HuH-7.5 (cell line): ENCODE measurements around the gene EHD4.

Source experiments
- DNase-seq: peaks from one replicate; pipeline ENCODE4 v3.0.0; 2011; ENCODE audit warnings: low spot score

The EHD4 gene

DNA sequence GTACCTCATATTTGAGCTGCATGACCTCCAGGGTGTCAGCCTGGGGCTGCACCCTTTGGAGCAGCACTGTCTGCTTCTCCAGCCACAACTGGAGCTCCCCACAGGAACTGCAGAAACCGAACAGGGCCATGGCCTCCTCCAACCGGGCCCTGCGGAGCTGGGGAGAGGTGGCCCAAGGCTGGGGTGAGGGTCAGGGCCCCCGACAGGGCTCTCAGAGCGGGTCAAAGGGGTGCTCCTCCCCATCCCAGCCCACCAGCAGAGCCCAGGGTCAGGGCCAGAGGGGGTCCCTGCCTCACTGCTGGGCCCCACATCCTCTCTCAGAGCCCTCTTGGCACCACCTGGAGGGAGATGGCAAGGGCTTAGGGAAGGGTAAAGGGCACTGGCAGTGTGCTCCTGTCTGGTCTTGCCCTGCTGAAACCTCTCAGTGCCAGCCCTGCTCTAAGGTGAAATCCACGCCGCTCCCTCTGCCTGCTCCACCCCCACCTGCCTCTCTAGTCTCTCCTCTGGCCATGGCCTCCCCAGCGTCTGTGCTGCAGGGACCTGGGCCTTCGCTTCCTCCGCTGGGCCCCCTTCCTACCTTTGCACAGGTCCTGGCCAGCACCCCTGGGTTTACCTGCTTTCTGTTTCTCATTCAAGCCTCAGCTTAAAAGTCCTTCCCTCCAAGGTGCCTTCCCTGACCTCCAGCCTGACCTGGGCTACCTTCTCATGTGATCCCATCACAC lies 92.0 kb downstream of the EHD4 start:
- no peak for DNase-seq

DNA sequence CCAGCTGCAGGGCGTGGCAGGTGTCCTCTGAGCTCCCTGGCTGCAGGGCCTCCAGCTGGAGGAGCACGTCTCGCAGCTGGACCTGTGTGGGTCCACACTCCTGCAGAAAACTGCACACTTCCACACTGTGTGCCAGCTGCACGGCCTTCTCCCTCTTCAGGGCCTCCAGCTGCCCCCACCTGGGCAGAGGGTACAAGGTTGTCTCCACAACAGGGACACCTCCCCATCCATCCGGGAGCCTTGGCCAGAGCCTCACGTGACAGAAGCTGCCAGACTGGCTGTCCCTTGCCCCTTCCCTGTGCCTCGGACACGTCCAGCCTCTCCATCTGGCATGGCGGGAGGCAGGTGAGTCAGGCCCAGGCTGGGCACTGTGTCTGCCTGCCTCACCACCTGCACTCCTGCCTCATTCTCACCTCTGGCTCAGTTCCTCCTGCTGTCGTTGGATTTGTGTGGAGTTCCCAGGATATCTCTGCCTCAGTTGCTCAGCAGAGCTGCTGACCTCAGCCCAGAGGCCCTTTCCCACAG lies 93.0 kb downstream of the EHD4 start:
- no peak for DNase-seq

DNA sequence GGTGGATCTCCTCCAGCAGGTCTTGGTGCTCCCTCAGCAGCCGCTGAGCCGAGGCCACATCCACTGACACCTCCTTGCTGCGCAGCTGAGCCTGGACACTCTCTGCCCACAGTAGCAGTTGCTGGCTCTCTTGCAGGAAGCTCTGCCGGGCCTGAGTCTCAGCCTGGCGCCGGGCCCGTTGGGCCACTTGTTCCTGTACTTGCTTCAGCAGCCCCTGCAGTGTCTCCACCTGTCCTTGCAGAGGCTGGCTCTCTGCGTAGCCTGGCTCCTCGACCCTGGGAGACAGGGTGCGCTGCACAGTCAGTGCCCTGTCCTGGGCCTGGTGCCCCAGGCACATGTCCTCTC lies 94.0 kb downstream of the EHD4 start:
- DNase-seq: no peak

DNA sequence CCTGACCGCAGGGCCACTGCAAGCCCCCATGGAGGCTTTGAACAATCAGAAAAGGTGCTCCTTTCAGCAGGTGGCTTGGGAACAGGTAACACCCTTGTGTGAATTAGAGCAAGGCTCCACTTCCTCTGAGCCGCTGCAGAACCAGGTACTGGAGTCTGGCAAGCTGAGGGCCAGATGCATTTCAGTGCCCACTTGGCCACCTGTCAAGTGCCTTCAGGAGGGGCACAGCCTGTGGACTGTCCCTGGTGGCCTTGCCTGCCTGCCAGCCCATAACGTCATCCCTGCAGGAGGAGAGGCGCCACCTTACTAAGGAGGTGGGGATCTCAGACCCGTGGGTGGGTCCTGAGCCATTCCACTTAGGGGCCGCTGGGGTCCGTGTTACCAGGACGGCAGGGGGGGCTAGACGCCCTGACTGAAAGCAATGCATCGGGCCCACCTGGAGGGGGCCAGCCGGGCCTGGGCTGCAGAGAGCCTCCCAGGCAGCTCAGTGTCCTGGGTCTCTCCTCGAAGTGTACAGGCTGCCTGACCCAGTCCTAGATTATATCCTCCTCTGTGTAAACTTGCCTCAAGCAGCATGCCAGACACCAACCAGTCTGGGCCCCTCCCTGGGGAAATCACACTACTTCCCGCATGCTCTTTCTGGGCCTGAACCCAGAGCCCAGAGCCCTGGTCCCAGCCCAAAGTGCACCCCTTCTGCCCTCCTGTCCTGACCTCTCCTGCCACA lies 94.6 kb downstream of the EHD4 start:
- no peak for DNase-seq

DNA sequence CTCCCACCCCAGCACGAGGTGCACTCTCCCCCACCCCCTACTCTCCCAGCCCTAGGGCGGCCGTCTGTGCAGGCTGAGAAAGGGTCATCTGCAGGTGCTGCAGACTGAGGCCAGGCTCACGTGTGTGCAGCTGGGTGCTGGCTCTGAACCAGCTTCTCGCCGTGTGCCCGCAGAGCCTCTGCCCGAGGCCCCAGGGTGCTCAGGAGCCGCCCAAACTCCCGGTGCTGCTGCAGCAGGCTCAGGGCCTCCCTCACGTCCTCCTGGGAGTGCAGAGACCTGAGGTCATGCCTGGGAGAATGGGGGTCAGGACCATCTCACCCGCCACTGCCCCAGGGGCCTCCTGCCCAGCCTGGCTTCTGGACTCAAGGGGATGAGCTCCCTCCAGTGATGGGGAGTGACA lies 95.7 kb downstream of the EHD4 start:
- DNase-seq: no peak

DNA sequence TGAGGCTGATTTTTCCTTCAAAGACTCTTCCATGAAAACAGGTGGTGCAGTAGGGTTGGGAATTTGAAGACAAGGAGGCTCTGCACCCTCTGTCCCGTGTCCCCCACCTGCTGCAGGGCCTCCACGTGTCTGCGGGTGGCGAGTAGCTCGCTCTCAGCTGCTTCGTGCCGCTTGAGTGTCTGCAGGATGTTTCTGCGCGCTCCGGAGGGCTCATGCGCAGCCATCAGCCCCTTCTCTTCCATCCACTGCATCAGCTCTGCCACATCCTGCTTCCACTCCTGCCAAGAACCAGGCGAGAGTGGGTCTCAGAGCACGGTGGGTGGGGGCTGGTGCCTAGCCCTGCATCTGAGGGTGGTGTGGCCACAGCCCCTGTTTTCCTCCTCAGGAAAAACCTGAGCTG lies 96.3 kb downstream of the EHD4 start:
- DNase-seq: no peak

DNA sequence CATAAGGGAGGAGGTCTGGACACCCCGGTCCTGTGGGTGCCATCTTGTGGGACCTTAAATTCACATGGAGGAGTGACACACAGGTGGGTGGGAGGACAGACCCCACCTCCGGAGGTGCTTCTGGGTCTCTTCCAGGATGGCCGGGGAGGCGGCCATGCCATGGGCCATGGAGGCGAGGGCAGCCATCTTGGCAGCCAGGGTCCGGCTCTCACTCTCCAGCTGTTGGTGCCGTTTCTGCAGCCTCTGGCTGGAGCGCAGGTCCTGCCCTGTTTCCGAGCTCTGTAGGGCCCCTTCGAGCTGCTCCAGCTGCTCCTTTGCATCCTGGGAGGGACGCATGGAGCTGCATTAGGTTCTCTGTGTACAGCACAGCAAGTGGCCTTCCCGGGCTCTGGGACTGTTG lies 97.6 kb downstream of the EHD4 start:
- DNase-seq: no peak

DNA sequence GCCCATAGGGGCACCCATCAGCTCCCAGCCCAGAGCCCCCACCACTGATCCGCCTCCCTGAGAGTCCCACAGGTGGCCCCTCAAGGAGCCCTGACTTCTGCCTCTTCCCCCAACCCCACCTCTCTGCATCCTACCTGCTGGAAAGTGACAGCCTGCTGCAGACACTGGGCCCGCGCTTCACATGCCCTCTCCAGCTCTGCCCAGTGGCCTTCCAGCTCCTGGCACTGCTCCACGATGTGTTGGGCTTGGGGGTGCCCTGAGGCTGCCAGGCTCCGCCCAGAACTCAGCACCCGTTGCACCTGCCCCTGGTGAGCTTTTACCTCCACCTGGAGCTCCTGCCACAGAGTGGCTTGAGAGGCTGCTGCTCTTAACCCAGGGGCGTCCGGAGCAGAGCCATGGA lies 98.6 kb downstream of the EHD4 start:
- DNase-seq: no peak

DNA sequence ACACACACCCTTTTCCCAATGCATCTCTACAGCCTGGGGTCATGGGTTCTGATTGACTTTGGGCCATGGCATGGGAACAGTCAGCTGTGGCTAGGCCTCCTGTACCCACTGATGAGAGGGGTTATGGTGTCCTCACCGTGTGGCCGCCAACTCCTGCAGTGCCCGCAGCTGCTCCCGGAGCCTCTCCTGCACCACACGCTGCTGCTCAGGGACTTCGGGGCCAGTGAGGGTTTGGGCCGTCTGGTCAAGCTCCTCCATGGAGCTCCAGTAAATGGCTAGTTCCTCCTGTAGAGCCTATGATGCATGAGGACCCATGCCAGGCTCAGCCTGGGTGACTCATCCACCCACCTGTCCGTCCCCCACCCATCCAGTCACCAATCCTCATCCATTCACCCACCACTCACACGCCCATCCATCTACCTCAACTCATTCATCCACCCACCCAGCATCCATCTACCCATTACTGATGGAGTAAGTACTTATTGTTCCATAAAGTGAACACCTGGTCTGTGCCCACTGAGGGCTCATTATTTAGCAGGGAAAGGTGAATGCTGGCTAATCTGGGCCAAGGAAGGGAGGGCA lies 100.1 kb downstream of the EHD4 start:
- DNase-seq: no peak

DNA sequence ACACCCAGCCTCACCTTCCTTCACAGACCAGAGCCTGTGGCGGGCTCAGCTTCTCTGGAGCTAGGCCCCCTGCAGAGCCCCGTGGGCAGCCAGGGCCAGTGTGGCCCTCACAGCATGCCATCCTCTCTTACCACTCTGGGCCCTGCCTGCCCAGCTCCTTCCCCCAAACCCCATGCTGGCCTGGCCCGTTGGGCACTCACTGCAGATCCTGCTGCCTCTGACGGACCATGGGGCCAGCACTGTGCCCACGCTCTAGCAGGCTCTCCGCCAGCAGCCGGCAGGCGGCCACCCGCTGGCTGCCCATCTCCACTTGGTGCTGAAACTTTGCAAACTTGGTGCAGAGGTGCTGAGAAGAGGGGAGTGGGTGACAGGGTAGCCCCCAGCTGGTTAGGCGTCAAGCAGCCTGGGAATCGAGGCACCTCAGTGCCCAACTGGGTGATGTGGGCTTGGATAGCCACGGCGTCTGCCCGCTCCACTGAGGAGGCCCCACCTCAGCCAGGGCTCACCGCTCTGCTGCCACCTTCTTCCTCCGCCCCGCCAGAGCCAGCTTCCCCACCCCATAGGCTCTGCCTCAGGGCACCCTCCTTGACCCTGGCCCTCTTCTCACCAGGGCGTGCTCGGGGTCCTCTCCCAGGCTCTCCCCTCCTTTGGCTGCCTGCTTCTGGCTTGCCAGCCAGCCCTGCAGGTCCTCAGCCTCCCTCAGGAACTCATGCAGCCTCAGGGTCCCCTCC lies 101.0 kb downstream of the EHD4 start:
- DNase-seq: no peak

DNA sequence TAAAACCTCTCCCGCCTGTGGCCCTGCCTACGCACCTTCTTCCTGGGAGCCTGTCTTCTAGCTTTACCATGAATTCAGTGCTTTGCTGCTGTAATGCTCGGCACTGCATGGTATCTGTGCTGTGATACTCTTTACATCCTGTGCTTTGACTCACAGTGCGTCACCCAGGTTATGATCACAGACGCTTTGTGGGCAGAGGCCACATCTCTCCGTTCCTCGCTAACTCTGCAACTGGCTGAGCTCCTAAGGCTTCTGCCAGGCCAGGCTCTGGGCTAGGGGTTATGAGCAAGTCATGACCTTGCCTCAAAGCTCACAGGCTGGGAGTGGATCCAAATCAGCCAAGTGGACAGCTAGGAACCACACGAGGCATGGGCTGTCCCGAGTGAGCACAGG lies 101.7 kb downstream of the EHD4 start:
- no peak for DNase-seq

DNA sequence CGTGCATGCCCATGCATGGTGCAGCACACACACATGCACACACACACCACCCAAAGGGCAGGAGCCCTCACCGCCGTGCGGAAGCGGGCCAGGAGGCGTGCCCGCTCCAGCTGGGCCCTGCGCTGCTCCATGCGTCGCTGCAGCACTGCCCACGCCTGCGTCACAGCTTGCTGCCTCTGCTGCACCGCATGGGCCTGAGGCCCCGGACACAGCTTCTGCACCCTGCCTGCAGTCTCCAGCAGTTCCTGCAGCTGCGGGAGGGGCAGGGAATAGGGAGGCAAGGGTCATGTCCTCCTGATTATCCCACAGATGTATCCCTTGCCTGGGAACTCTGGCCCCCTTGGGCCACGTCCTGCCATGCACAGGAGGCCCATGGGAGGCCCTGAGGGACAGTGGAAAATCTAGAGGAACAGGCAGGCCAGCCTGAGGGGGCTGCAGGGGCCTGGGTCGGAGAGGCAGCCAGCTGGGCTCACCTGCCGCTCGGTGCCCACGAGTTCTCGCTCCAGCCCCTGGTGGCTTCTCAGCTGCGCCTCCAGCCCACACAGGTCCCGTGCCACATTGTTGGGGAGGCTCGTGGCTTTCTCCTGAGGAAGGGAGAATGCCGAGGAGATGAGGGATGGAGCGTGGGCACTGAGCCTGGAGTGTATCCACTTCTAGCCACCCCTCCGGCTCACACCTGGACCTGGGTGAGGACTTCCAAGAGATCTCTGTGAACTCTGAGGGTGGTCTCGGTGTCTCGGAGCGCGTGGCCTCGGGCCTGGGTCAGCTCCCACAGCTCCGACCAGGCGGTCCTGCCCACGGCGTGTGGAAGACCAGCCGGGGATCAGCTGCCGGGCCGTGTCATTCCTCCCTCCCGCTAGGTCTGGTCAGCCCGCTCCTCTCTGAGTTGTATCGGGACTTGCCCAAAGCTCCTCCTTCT lies 102.3 kb downstream of the EHD4 start:
- no peak for DNase-seq

DNA sequence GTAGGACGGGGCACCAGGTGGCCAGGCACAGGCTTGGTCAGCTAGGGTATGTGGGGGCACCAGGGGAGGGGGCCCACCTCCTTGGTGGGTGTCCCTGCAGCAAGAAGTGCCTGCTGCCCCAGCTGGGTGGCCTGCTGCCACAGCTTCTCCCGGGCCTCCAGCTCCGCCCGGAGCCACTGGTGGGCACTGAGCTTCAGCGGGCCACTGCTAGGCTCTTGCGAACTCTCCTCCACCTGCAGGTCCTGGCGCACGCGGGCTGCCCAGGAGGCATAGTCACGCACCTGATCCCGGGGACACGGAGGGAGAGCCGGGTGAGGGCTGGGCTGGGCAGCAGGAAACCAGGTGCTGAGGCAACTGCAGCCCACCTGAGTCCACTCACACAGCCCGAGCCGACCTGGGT lies 104.0 kb downstream of the EHD4 start:
- DNase-seq: no peak

DNA sequence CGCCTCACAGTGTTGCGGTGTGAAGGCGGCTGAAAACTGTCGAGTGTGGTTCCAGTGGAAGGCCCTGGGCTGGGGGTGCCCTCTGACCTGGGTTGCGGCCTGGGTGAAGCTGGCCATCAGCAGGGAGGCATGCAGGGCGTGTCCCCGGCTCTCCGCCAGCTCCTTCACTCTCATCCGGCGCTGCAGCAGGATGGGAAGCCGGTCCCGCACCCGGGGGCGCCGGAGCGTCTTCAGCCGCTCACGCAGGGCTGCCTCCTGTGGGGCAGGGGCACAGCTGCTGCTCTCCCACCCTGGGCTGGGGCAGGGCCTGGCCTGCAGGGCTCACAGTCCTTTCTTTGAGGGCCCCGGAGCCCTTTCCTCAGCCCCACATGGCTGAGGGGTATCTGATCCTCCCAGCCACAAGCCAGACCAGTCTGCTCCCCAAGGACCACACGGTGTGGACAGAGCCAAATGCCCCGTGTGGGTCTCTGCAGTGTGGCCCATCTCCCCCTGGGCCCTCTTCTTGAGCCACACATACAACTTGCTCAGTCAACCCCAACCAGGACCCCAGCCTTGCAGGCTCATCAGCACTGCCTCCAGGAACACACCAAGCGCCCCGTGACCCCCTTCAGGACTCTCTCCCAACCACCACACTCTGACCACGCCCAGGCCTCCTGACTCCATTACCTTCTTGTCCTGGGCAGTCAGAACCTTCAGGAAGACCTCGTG lies 105.3 kb downstream of the EHD4 start:
- DNase-seq: no peak

DNA sequence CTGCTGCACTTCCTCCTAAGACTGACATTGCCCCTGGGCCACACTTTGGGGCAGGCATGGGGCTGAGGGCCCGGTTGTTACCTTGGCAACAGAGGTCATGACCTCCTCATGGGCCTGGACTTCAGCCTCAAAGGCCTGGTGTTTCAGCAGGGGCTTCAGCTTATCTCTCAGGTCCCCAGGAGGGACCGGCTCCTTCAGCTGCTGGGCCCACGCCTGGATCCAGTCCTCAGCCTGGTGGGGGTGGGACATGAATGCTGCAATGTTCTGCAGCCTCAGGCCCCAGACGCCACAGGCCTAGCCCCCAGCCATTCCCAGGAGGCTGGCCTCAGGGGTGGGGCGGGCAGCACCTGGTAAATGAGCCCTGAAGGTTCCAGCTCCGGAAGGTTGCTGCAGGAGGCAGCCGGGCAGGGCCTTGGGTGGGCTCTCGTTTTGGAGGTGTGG lies 106.1 kb downstream of the EHD4 start:
- DNase-seq: peak; percentile 89

DNA sequence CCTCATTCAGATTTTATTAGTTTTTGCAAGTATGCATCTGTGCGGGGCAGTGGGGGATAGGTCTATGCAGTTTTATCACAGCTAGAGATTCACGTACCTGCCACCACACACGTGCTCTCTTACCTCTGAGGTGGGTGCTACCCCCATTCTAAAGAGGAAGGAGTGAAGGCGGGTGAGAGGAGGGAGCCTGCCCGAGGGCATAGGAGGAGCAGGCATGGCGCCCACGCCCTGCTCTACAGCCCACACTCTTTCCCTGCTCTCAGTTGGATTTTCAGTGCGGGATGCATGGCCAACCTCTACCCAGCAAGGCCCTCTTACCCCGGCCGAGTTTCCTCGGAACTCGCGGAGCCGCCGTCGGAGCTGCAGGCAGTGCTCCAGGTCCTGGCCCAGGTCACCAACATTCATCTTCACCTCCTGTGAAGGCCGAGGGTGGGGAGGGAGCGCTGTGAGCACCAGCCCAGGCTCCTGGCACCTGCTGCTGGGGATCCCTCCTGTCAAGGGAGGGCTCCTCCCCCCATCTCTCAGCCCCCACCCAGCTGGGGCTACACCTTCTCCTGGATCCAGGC lies 106.8 kb downstream of the EHD4 start:
- DNase-seq: no peak

DNA sequence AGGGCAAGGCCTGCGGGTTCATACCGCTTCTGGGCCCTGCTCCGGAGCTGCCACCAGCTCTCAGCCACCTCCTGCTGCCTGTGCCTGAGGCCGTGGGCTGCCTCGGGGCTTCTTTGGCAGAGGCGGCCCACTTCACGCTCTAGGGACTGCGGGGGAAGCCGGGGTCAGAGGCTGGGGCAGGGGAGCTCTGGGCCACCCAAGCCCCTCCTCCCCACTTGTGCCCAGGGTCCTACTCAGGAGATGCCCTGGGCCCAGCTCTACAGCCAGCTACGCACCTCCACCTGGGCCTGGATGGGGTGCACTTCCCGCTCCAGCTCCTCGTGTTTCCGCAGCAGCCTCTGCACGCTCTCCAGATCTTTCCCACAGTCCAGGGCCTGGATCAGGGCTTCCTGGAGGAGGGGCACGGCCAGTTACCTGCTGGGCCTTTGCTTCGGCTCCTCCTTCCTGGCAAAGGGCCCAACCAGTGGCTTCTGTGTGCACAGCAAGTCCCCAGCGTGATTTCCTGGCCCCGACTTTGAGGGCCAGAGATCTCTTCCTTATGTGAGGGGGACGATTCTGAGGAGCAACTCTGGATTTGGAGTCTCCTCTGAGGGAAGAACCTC lies 109.7 kb downstream of the EHD4 start:
- no peak for DNase-seq

DNA sequence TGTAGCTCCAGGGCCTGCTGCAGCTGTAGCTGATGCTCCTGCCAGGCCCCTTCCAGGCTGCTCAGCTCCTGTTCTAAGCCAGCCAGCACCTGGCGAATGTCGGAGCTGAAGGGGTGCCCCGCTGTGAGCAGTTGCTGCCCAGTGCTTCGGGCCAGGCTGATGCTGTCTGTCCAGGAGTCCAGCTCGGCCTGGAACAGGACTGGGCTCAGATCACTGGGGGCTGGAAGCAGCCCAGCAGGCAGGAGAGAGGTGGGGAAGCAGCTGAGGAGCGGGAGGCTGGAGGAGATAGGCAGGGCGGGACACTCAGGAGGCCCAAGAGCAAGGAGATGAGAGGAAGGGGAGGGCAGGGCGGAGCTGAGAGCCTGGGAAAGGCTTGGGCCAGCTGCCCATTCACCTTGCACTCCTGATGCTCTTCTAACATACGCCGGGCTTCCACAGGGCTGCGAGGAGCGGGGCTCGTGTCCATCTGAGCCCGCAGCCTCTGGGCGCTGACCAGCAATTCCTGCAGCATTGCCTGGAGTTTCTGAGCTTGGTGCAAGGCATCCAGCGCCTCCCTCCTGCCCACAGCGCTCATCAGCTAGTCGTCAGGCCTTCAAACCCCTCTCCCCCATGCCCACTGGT lies 110.5 kb downstream of the EHD4 start:
- DNase-seq: no peak

DNA sequence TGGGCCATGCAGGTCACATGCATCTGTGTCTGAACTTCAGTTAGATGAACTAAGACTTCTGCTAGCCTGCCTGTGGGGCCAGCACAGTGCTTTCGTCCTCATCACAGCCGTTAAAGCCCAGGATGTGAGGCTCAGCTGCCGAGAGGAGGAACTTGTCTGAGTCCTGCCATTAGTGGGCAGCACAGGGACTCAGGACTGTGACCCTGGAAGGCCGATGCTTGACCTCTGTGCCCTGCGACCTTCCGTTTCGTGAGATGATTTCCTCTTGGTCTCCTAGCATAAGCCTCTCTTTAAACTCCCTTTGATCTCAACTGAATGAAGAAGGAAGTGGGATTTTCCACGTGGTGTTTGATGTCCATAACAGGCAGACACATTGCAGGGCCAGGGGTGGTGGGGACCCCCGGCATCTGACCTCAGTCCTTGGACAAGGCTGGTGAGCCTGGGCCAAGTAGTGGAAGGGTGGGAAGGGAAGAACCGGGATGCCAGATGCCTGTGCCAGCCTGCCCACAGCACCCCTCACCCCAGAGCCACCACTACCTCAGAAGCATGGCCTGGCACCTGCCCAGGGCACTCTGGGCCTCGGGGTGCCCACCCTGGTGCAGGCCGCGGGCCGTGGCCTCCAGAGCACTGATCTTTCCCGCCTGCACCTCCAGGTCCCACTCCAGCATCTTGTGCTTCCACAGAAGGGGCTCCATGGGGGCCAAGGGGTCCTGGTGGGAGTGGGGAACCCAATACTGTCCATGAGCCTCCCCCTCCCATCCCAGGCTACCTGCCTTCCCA lies 112.1 kb downstream of the EHD4 start:
- DNase-seq: no peak
